Mesothelial cell of epicardium (in vitro differentiated cells): ENCODE results near the gene CETN1. TPM values are rescaled to one million over a fixed set of nuclear protein-coding genes. Genes with fewer than 3 reads are reported as not detected.

Source experiments
- DNase-seq, 2 experiments: peaks; one replicate each; pipeline ENCODE4 v3.0.0; 2021; ENCODE audit warnings: low spot score in 2 of 2; ENCODE audit not compliant: unreplicated experiment in 2 of 2
- H3K27ac Mint-ChIP-seq: 2 replicates; pipeline ENCODE4 v1.8.0; 2021; ENCODE audit warnings: mixed read lengths
- H3K27me3 Mint-ChIP-seq: 2 replicates; pipeline ENCODE4 v1.8.0; 2021; ENCODE audit warnings: low read depth, mixed read lengths
- H3K36me3 Mint-ChIP-seq: 2 replicates; pipeline ENCODE4 v1.8.0; 2021; ENCODE audit warnings: mixed read lengths
- H3K4me1 Mint-ChIP-seq: 2 replicates; pipeline ENCODE4 v1.8.0; 2021; ENCODE audit warnings: mixed read lengths
- H3K4me3 Mint-ChIP-seq: 2 replicates; pipeline ENCODE4 v1.8.0; 2021; ENCODE audit warnings: mild to moderate bottlenecking, moderate library complexity, mixed read lengths
- H3K9me3 Mint-ChIP-seq: 2 replicates; pipeline ENCODE4 v1.8.0; 2021; ENCODE audit warnings: mixed read lengths
- CTCF ChIP-seq: fragments of 200-600 bp; sonication (generic); IDR thresholded peaks from one replicate; pipeline ENCODE4 v1.5.0; 2021; ENCODE audit warnings: antibody characterized with exemption; ENCODE audit not compliant: unreplicated experiment
- total RNA-seq: library from RNA; stranded (reverse); gene quantifications from 3 replicates; pipeline ENCODE4 v1.2.1, GENCODE V29; 2021

The CETN1 gene
- total RNA-seq, 1 donor from 2014 or later, result not detected

DNA sequence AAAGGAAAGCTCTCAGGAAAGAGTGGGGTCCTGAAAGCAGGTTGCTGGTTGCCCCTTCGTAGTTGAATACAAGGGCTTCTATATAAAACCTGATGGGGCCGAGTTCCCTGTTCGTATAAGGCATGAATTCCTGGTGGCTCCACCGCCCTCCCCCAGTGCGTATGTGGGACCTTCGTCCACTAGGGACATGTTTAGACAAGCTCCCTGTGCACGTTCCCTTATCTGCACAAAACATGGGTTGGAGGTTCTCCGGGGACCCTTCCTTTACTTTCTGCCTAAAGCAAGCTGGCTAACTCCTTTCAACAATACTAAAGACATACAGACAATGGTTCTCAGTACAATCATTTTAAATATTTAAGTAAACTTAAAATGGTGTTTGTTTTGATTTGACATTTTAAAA lies 24.6 kb downstream of the CETN1 start:
- Mint-ChIP-seq H3K27me3 (no peaks in the 10 kb centered on the region), H3K9me3 (peaks cover 3% of the 10 kb centered on the region), H3K4me3 (no peak overlapping the region), H3K36me3 (peaks cover 13% of the 10 kb centered on the region), H3K4me1 (peaks cover 24% of the 10 kb centered on the region), H3K27ac (peak overlapping the region; percentile 82)
- DNase-seq, result no peak
- no peak for TF ChIP-seq CTCF

DNA sequence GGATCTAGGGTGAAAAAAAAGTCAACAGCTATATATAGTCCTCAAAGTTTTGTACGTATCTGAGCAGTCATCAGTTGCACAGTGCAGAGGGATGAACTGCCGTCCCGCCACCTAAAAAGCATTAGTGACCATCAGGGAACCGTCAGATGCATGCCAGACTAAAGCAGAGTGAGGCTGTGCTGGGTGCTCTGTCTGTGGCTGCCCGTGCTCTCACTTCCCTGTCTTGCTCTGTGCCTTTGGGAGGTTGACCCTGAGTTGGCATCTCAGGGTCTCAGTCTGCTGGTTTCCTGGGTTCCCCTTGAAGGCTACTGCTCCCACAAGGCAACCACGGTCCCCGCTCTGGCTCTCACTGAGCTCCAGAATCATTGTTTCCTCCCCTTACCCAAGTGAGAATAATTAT lies 27.8 kb downstream of the CETN1 start:
- no peak for DNase-seq
- H3K36me3 Mint-ChIP-seq, result peaks cover 27% of the 10 kb centered on the region
- no peak for TF ChIP-seq CTCF
- peak overlapping the region; percentile 16 for H3K27ac Mint-ChIP-seq
- H3K9me3 Mint-ChIP-seq, result peaks cover 3% of the 10 kb centered on the region
- no peaks in the 10 kb centered on the region for H3K27me3 Mint-ChIP-seq
- peaks cover 11% of the 10 kb centered on the region for H3K4me1 Mint-ChIP-seq
- no peak overlapping the region for H3K4me3 Mint-ChIP-seq

DNA sequence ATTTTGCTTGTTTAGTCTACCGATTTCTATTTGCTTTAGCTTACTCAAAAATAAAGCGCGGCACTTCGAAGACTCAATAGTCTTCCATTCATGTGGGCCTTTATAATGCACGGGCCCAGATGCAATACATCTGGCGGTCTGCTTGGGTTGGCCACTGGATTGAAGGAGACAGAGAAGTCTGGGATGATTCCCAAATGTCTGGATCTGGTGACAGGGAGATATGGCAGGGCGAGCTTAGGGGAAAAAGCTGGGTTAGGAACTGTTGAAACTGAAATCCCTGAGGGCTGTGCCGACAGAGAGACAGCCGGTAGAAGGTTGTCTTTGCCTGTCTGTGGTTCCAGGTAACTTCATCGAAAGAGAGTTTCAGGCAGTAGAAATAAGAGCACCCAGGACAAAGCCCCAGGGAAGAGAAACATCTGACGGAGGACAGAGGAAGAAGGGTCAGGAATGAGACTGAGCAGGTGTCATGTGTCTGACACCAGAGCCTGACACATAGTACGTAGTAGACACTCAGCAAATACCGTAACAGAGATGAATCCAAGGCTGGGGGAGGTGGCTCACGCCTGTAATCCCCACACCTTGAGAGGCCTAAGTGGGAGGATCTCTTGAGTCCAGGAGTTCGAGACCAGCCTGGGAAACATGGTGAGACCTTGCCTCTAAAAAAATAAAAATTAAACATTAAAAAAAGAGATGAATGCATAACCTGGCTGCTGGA lies 30.2 kb downstream of the CETN1 start:
- peak overlapping the region; percentile 77 for H3K27ac Mint-ChIP-seq
- H3K4me3 Mint-ChIP-seq, result no peak overlapping the region
- no peak for TF ChIP-seq CTCF
- DNase-seq, result no peak
- H3K4me1 Mint-ChIP-seq, result peaks cover 6% of the 10 kb centered on the region
- H3K36me3 Mint-ChIP-seq, result peaks cover 27% of the 10 kb centered on the region
- H3K9me3 Mint-ChIP-seq, result peaks cover 3% of the 10 kb centered on the region
- no peaks in the 10 kb centered on the region for H3K27me3 Mint-ChIP-seq

GRCh38 chr18:612156-612555 lies 32.0 kb downstream of the CETN1 start:
- Mint-ChIP-seq H3K4me1 (peaks cover 7% of the 10 kb centered on the region), H3K36me3 (peaks cover 27% of the 10 kb centered on the region), H3K9me3 (no peaks in the 10 kb centered on the region), H3K27ac (no peak overlapping the region), H3K27me3 (no peaks in the 10 kb centered on the region), H3K4me3 (no peak overlapping the region)
- DNase-seq, result no peak
- no peak for TF ChIP-seq CTCF

DNA sequence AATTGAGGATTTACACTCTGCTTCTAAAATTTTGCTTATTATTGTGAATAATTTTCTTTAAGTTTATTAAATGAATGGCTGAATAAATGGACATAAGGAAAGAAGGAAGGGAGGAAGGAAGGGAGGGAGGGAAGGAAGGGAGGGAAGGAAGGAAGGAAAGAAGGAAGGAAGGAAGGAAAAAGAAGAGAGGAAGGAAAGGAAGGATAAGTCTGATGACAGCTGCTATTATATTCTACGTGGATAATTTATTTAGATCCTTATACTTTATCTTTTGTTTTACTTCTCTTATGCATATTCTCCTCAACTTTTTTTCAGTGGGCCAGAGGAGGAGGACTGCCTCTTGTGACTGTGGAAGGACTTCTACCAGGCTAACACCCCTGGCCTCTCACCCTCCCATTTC lies 34.0 kb downstream of the CETN1 start:
- H3K9me3 Mint-ChIP-seq, result no peaks in the 10 kb centered on the region
- DNase-seq, result no peak
- H3K36me3 Mint-ChIP-seq, result peaks cover 20% of the 10 kb centered on the region
- no peak overlapping the region for H3K4me3 Mint-ChIP-seq
- H3K27ac Mint-ChIP-seq, result no peak overlapping the region
- peaks cover 7% of the 10 kb centered on the region for H3K4me1 Mint-ChIP-seq
- no peak for TF ChIP-seq CTCF
- H3K27me3 Mint-ChIP-seq, result no peaks in the 10 kb centered on the region
